ENCODE measurements around the gene INS. TPM values are rescaled to one million over a fixed set of nuclear protein-coding genes. Genes with fewer than 3 reads are reported as not detected.

Gene INS
- total and polyA plus RNA-seq, 10 of the 15 experiments (the other 5 are each of a cell fraction or from before 2014, with no cell fraction given) = not detected

DNA sequence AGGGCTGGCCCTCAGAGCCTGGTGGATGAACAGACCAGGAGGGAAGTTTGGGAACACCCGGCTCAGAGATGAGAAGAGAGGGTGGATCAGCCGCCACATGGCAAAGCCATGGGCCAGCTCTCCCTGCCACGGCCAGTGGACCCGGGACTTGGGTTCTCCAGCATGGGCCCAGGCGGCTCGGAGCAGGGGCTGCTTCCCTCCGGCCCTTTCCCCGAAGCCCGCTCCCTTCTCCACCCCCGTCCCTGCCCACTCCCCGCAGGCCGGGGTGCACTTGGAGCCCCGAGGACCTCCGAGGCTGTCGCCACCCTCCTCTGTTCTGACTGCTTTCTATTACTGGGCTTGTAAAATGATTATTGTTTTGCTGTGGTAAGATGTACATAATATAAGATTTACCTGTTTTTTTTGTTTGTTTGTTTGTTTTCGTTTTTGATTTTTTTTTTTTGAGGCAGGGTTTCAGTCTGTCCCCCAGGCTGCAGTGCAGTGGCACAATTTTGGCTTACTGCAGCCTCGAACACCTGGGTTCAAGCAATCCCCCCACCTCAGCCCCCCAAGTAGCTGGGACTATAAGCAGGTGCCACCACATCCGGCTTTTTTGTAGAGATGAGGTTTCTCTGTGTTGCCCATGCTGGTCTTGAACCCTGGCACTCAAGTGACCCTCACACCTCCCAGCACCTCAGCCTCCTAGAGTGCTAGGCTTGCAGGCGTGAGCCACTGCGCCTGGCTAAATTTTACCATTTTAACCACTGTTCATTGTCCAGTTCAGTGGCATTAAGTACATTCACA lies 21.9 kb upstream of the INS start (continued):
- TF ChIP-seq, protein P1, sequence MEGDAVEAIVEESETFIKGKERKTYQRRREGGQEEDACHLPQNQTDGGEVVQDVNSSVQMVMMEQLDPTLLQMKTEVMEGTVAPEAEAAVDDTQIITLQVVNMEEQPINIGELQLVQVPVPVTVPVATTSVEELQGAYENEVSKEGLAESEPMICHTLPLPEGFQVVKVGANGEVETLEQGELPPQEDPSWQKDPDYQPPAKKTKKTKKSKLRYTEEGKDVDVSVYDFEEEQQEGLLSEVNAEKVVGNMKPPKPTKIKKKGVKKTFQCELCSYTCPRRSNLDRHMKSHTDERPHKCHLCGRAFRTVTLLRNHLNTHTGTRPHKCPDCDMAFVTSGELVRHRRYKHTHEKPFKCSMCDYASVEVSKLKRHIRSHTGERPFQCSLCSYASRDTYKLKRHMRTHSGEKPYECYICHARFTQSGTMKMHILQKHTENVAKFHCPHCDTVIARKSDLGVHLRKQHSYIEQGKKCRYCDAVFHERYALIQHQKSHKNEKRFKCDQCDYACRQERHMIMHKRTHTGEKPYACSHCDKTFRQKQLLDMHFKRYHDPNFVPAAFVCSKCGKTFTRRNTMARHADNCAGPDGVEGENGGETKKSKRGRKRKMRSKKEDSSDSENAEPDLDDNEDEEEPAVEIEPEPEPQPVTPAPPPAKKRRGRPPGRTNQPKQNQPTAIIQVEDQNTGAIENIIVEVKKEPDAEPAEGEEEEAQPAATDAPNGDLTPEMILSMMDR (IDR thresholded peaks at IDR 0.05 in 2 of 3, conservative IDR thresholded peaks at IDR 0.05 in 1 of 3; ENCODE audit: control insufficient read depth in 2 of 3, extremely low read depth in 1 of 3, insufficient read depth in 1 of 3, low read depth in 3 of 3, low read length in 3 of 3) = no peak
- TF ChIP-seq, protein P2, sequence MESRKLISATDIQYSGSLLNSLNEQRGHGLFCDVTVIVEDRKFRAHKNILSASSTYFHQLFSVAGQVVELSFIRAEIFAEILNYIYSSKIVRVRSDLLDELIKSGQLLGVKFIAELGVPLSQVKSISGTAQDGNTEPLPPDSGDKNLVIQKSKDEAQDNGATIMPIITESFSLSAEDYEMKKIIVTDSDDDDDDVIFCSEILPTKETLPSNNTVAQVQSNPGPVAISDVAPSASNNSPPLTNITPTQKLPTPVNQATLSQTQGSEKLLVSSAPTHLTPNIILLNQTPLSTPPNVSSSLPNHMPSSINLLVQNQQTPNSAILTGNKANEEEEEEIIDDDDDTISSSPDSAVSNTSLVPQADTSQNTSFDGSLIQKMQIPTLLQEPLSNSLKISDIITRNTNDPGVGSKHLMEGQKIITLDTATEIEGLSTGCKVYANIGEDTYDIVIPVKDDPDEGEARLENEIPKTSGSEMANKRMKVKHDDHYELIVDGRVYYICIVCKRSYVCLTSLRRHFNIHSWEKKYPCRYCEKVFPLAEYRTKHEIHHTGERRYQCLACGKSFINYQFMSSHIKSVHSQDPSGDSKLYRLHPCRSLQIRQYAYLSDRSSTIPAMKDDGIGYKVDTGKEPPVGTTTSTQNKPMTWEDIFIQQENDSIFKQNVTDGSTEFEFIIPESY (IDR thresholded peaks at IDR 0.05) = no peak
- TF ChIP-seq, protein P3, sequence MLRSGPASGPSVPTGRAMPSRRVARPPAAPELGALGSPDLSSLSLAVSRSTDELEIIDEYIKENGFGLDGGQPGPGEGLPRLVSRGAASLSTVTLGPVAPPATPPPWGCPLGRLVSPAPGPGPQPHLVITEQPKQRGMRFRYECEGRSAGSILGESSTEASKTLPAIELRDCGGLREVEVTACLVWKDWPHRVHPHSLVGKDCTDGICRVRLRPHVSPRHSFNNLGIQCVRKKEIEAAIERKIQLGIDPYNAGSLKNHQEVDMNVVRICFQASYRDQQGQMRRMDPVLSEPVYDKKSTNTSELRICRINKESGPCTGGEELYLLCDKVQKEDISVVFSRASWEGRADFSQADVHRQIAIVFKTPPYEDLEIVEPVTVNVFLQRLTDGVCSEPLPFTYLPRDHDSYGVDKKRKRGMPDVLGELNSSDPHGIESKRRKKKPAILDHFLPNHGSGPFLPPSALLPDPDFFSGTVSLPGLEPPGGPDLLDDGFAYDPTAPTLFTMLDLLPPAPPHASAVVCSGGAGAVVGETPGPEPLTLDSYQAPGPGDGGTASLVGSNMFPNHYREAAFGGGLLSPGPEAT (IDR thresholded peaks at IDR 0.05; ENCODE audit: low read depth) = no peak
- TF ChIP-seq, protein P4, sequence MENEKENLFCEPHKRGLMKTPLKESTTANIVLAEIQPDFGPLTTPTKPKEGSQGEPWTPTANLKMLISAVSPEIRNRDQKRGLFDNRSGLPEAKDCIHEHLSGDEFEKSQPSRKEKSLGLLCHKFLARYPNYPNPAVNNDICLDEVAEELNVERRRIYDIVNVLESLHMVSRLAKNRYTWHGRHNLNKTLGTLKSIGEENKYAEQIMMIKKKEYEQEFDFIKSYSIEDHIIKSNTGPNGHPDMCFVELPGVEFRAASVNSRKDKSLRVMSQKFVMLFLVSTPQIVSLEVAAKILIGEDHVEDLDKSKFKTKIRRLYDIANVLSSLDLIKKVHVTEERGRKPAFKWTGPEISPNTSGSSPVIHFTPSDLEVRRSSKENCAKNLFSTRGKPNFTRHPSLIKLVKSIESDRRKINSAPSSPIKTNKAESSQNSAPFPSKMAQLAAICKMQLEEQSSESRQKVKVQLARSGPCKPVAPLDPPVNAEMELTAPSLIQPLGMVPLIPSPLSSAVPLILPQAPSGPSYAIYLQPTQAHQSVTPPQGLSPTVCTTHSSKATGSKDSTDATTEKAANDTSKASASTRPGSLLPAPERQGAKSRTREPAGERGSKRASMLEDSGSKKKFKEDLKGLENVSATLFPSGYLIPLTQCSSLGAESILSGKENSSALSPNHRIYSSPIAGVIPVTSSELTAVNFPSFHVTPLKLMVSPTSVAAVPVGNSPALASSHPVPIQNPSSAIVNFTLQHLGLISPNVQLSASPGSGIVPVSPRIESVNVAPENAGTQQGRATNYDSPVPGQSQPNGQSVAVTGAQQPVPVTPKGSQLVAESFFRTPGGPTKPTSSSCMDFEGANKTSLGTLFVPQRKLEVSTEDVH (IDR thresholded peaks at IDR 0.05; ENCODE audit: low read depth, partially characterized antibody) = no peak
- TF ChIP-seq MEF2A (IDR thresholded peaks at IDR 0.05; ENCODE audit: insufficient read depth, low read depth, low read length) = no peak
- TF ChIP-seq, protein P5, sequence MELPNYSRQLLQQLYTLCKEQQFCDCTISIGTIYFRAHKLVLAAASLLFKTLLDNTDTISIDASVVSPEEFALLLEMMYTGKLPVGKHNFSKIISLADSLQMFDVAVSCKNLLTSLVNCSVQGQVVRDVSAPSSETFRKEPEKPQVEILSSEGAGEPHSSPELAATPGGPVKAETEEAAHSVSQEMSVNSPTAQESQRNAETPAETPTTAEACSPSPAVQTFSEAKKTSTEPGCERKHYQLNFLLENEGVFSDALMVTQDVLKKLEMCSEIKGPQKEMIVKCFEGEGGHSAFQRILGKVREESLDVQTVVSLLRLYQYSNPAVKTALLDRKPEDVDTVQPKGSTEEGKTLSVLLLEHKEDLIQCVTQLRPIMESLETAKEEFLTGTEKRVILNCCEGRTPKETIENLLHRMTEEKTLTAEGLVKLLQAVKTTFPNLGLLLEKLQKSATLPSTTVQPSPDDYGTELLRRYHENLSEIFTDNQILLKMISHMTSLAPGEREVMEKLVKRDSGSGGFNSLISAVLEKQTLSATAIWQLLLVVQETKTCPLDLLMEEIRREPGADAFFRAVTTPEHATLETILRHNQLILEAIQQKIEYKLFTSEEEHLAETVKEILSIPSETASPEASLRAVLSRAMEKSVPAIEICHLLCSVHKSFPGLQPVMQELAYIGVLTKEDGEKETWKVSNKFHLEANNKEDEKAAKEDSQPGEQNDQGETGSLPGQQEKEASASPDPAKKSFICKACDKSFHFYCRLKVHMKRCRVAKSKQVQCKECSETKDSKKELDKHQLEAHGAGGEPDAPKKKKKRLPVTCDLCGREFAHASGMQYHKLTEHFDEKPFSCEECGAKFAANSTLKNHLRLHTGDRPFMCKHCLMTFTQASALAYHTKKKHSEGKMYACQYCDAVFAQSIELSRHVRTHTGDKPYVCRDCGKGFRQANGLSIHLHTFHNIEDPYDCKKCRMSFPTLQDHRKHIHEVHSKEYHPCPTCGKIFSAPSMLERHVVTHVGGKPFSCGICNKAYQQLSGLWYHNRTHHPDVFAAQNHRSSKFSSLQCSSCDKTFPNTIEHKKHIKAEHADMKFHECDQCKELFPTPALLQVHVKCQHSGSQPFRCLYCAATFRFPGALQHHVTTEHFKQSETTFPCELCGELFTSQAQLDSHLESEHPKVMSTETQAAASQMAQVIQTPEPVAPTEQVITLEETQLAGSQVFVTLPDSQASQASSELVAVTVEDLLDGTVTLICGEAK (IDR thresholded peaks at IDR 0.05; ENCODE audit: borderline replicate concordance) = no peak
